HEK293 (cell line): ENCODE data around the gene SEMA4F.
A peak's percentile ranks its signal among the peaks of the same experiment; 100 is the strongest.

Experiments used
- CTCF ChIA-PET: fragments of 350-600 bp; formaldehyde crosslinking; extraction: SDS; loops from one replicate; lab custom pipeline; 2021; ENCODE audit warnings: antibody characterized with exemption; lab: Yijun Ruan, JAX
- POLR2A ChIA-PET: fragments of 300-600 bp; formaldehyde crosslinking; extraction: SDS; loops from one replicate; lab custom pipeline; 2020; ENCODE audit warnings: antibody characterized with exemption, inconsistent platforms; lab: Yijun Ruan, JAX
- H3K27ac ChIP-seq: fragments of 200-500 bp; sonication (Bioruptor generic); 2 replicates; pipeline ENCODE4 v1.5.1; 2014; ENCODE audit warnings: low read depth, low read length, control low read depth, inconsistent platforms; ENCODE audit errors: extremely low read depth
- H3K36me3 ChIP-seq, 2 experiments: fragments of 200-500 bp in 1 of 2; sonication (Bioruptor generic) in 1 of 2; 1 replicate in 1 of 2; 2 replicates in 1 of 2; pipeline ENCODE4 v1.5.1; 2014 to 2017; ENCODE audit warnings: inconsistent platforms in 2 of 2, low read length in 2 of 2; ENCODE audit not compliant: control insufficient read depth in 2 of 2, insufficient read depth in 1 of 2
- H3K4me1 ChIP-seq: fragments of 200-500 bp; sonication (Bioruptor generic); 2 replicates; pipeline ENCODE4 v1.5.1; 2014; ENCODE audit warnings: mild to moderate bottlenecking, low read length, inconsistent platforms; ENCODE audit not compliant: control insufficient read depth, insufficient read depth
- H3K4me3 ChIP-seq: 2 replicates; pipeline ENCODE4 v1.5.1; 2011; ENCODE audit warnings: low read depth, mild to moderate bottlenecking, control low read depth, low read length, moderate library complexity
- H3K9me3 ChIP-seq: fragments of 200-500 bp; sonication (Bioruptor generic); 2 replicates; pipeline ENCODE4 v1.5.1; 2014; ENCODE audit warnings: low read depth, low read length, inconsistent platforms; ENCODE audit not compliant: control insufficient read depth, insufficient read depth
- FEZF1 ChIP-seq: fragments of 450-650 bp; formaldehyde crosslinking; IDR thresholded peaks from 2 replicates; pipeline ENCODE4 v1.5.1; 2016; ENCODE audit warnings: missing biosample characterization, missing genetic modification characterization
- GLIS2 ChIP-seq: fragments of 450-650 bp; formaldehyde crosslinking; IDR thresholded peaks from 2 replicates; pipeline ENCODE4 v1.5.1; 2016; ENCODE audit warnings: missing biosample characterization, missing genetic modification characterization
- MEIS1 ChIP-seq: sonication (generic); formaldehyde crosslinking; IDR thresholded peaks from 2 replicates; pipeline ENCODE4 v1.8.1; 2022; ENCODE audit warnings: missing genetic modification reagents, mild to moderate bottlenecking, borderline replicate concordance
- MYNN ChIP-seq: fragments of 450-650 bp; formaldehyde crosslinking; IDR thresholded peaks from 2 replicates; pipeline ENCODE4 v1.5.1; 2016; ENCODE audit warnings: missing biosample characterization, missing genetic modification characterization, borderline replicate concordance
- SALL2 ChIP-seq: fragments of 450-650 bp; formaldehyde crosslinking; IDR thresholded peaks from 2 replicates; pipeline ENCODE4 v1.5.0; 2017; ENCODE audit warnings: missing biosample characterization, mild to moderate bottlenecking, missing genetic modification characterization, borderline replicate concordance
- SCRT1 ChIP-seq: fragments of 450-650 bp; formaldehyde crosslinking; IDR thresholded peaks from 2 replicates; pipeline ENCODE4 v1.5.1; 2016; ENCODE audit warnings: missing biosample characterization, missing genetic modification characterization, borderline replicate concordance
- SCRT2 ChIP-seq: fragments of 450-650 bp; formaldehyde crosslinking; IDR thresholded peaks from 2 replicates; pipeline ENCODE4 v1.5.1; 2016; ENCODE audit warnings: missing biosample characterization, missing genetic modification characterization
- YY1 ChIP-seq: fragments of 450-650 bp; formaldehyde crosslinking; IDR thresholded peaks from 2 replicates; pipeline ENCODE4 v1.5.1; 2018; ENCODE audit warnings: missing biosample characterization, missing genetic modification characterization
- ZBTB17 ChIP-seq: fragments of 450-650 bp; formaldehyde crosslinking; IDR thresholded peaks from 2 replicates; pipeline ENCODE4 v1.5.1; 2016; ENCODE audit warnings: missing biosample characterization, missing genetic modification characterization
- ZNF174 ChIP-seq: fragments of 450-650 bp; formaldehyde crosslinking; IDR thresholded peaks from 2 replicates; pipeline ENCODE4 v1.5.0; 2017; ENCODE audit warnings: missing biosample characterization, mild to moderate bottlenecking, missing genetic modification characterization
- ZNF23 ChIP-seq: fragments of 450-650 bp; formaldehyde crosslinking; IDR thresholded peaks from 2 replicates; pipeline ENCODE4 v1.5.1; 2016; ENCODE audit warnings: missing biosample characterization, missing genetic modification characterization, borderline replicate concordance
- ZNF311 ChIP-seq: fragments of 450-650 bp; formaldehyde crosslinking; IDR thresholded peaks from 2 replicates; pipeline ENCODE4 v1.5.1; 2017; ENCODE audit warnings: missing biosample characterization, missing genetic modification characterization, borderline replicate concordance
- ZNF423 ChIP-seq: fragments of 450-650 bp; formaldehyde crosslinking; IDR thresholded peaks from 2 replicates; pipeline ENCODE4 v1.5.1; 2016; ENCODE audit warnings: missing biosample characterization, missing genetic modification characterization
- ZNF433 ChIP-seq: fragments of 450-650 bp; formaldehyde crosslinking; IDR thresholded peaks from 2 replicates; pipeline ENCODE4 v1.5.1; 2016; ENCODE audit warnings: missing biosample characterization, missing genetic modification characterization, low read depth
- ZNF571 ChIP-seq: fragments of 450-650 bp; formaldehyde crosslinking; IDR thresholded peaks from 2 replicates; pipeline ENCODE4 v1.5.0; 2017; ENCODE audit warnings: missing biosample characterization, missing genetic modification characterization
- ZNF610 ChIP-seq: fragments of 450-650 bp; formaldehyde crosslinking; IDR thresholded peaks from 2 replicates; pipeline ENCODE4 v1.5.1; 2016; ENCODE audit warnings: missing biosample characterization, missing genetic modification characterization, borderline replicate concordance
- ZNF707 ChIP-seq: fragments of 450-650 bp; formaldehyde crosslinking; IDR thresholded peaks from 2 replicates; pipeline ENCODE4 v1.5.1; 2016; ENCODE audit warnings: missing biosample characterization, missing genetic modification characterization
- ZSCAN30 ChIP-seq: fragments of 450-650 bp; IDR thresholded peaks from 2 replicates; pipeline ENCODE4 v1.5.1; 2018; ENCODE audit warnings: missing biosample characterization, mild to moderate bottlenecking, missing genetic modification characterization, moderate library complexity
- TF ChIP-seq, protein P1 (sequence below): fragments of 450-650 bp; formaldehyde crosslinking; IDR thresholded peaks from 2 replicates; pipeline ENCODE4 v1.5.1; 2016; ENCODE audit warnings: missing biosample characterization, missing genetic modification characterization
- TF ChIP-seq, protein P2 (sequence below): fragments of 450-650 bp; formaldehyde crosslinking; IDR thresholded peaks from 2 replicates; pipeline ENCODE4 v1.5.1; 2016; ENCODE audit warnings: missing biosample characterization, missing genetic modification characterization
- TF ChIP-seq, protein P3 (sequence below): IDR thresholded peaks from 2 replicates; pipeline ENCODE4 v1.6.1; 2011; ENCODE audit warnings: mild to moderate bottlenecking, low read depth, low read length, borderline replicate concordance

Gene SEMA4F

DNA sequence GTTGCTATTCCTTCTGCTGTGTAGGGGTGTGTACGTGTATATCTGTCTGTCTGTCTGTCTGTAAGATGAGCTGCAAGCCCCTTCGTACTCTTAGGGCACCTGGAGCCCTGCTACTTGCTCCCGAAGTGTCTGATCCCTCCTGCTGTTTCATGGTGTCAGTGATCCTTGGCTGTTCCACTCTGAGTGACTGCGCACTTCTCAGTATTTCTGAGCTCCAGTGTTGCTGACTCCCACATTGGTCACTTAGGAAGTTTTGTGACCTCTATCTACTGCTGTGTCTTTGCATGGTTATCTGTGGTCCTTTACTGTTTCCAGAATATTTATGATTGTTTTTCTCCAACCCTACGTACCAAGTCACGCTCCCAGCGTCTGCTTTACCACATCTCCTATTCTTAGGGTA is 16.2 kb downstream of the SEMA4F start:
- Histone ChIP-seq H3K27ac (no peak overlapping the region), H3K9me3 (no peaks in the 10 kb centered on the region), H3K4me3 (no peak overlapping the region), H3K4me1 (no peaks in the 10 kb centered on the region), H3K36me3 (peaks cover 0 to 35% of the 10 kb centered on the region in 2 experiments; a peak in 2 of 3 replicates)
- POLR2A ChIA-PET: no interaction called here
- CTCF ChIA-PET: interaction anchor here (0.6 to 1.1 kb wide), 4 partner anchors 69 to 529 kb away, joined by 3 to 4 read pairs (median 4); no protein-coding TSS in a partner anchor
- TF ChIP-seq YY1 (tag by site-specific recombination): no peak
- TF ChIP-seq MEIS1 (CRISPR knock-in tag): no peak
- TF ChIP-seq, protein P1, sequence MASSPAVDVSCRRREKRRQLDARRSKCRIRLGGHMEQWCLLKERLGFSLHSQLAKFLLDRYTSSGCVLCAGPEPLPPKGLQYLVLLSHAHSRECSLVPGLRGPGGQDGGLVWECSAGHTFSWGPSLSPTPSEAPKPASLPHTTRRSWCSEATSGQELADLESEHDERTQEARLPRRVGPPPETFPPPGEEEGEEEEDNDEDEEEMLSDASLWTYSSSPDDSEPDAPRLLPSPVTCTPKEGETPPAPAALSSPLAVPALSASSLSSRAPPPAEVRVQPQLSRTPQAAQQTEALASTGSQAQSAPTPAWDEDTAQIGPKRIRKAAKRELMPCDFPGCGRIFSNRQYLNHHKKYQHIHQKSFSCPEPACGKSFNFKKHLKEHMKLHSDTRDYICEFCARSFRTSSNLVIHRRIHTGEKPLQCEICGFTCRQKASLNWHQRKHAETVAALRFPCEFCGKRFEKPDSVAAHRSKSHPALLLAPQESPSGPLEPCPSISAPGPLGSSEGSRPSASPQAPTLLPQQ: no peak

DNA sequence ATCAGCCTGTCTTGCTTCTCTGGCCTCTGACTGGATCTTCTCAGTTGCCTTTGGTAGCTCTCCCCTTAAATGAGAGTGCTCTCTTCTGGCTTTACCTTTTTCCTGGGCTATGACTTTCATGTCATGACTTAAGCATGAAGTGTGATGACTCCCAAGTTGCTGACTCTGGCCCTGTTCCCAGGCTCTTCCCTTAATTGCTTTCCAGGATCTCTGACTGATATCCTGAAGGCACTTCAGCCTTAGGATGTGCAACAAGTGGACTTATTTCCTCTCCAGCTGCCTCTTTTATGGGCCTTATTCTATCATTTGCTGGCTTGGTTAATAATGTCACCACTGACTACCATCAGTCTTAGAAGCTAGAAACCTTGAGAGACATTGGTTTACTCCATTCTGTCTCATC is 17.4 kb downstream of the SEMA4F start:
- Histone ChIP-seq H3K9me3 (no peaks in the 10 kb centered on the region), H3K36me3 (peaks cover 0 to 47% of the 10 kb centered on the region in 2 experiments; a peak in 2 of 3 replicates), H3K4me3 (no peak overlapping the region), H3K27ac (no peak overlapping the region), H3K4me1 (no peaks in the 10 kb centered on the region)
- TF ChIP-seq, protein P2, sequence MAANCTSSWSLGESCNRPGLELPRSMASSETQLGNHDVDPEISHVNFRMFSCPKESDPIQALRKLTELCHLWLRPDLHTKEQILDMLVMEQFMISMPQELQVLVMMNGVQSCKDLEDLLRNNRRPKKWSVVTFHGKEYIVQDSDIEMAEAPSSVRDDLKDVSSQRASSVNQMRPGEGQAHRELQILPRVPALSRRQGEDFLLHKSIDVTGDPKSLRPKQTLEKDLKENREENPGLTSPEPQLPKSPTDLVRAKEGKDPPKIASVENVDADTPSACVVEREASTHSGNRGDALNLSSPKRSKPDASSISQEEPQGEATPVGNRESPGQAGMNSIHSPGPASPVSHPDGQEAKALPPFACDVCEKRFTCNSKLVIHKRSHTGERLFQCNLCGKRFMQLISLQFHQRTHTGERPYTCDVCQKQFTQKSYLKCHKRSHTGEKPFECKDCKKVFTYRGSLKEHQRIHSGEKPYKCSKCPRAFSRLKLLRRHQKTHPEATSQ (tag by site-specific recombination): no peak
- TF ChIP-seq SALL2 (tag by site-specific recombination): no peak
- TF ChIP-seq SCRT1: peak; percentile 52; the same call in 1 of the 2 replicates
- no peak for TF ChIP-seq MYNN (tag by site-specific recombination)
- no peak for TF ChIP-seq FEZF1 (tag by site-specific recombination)
- TF ChIP-seq ZNF707 (tag by site-specific recombination): no peak
- TF ChIP-seq ZNF174 (tag by site-specific recombination): no peak
- TF ChIP-seq ZNF433 (tag by site-specific recombination): no peak
- TF ChIP-seq GLIS2: no peak
- TF ChIP-seq, protein P3, sequence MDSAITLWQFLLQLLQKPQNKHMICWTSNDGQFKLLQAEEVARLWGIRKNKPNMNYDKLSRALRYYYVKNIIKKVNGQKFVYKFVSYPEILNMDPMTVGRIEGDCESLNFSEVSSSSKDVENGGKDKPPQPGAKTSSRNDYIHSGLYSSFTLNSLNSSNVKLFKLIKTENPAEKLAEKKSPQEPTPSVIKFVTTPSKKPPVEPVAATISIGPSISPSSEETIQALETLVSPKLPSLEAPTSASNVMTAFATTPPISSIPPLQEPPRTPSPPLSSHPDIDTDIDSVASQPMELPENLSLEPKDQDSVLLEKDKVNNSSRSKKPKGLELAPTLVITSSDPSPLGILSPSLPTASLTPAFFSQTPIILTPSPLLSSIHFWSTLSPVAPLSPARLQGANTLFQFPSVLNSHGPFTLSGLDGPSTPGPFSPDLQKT: no peak
- no peak for TF ChIP-seq ZNF23 (tag by site-specific recombination)
- TF ChIP-seq ZNF571 (tag by site-specific recombination): no peak
- no peak for TF ChIP-seq ZSCAN30 (tag by site-specific recombination)
- no peak for TF ChIP-seq ZNF610 (tag by site-specific recombination)
- TF ChIP-seq ZNF311 (tag by site-specific recombination): no peak
- no peak for TF ChIP-seq ZNF423 (tag by site-specific recombination)
- no peak for TF ChIP-seq ZBTB17 (tag by site-specific recombination)
- TF ChIP-seq SCRT2: peak; percentile 95
- CTCF ChIA-PET: interaction anchor here (0.6 kb wide), 1 partner anchor 145 kb away, joined by 5 read pairs; no protein-coding TSS in a partner anchor
- POLR2A ChIA-PET: no interaction called here
